SK-N-SH (cell line): ENCODE results near the gene HNRNPH1. TPM values are rescaled to one million over a fixed set of nuclear protein-coding genes. Genes with fewer than 3 reads are reported as not detected.
A peak's percentile ranks its signal among the peaks of the same experiment; 100 is the strongest.
"Not testable (repeated sequence)": the region's sequence is repeated elsewhere in the genome, so short reads cannot be mapped to it uniquely, and the experiment has no call there.

Source experiments
- CTCF ChIA-PET: fragments of 300-600, 350-600 bp; formaldehyde crosslinking; extraction: SDS; loops from one replicate; lab custom pipeline; 2021; lab: Yijun Ruan, JAX
- POLR2A ChIA-PET: fragments of 350-600 bp; sonication (Branson Sonifier 250); formaldehyde crosslinking; extraction: SDS; loops from one replicate; lab custom pipeline; 2020; ENCODE audit warnings: antibody characterized with exemption, inconsistent platforms; lab: Yijun Ruan, JAX
- DNase-seq: peaks from one replicate; pipeline ENCODE4 v3.0.0; 2012
- H2AFZ ChIP-seq: fragments of 200-600 bp; sonication (generic); 2 replicates; pipeline ENCODE4 v1.8.1; 2016; ENCODE audit warnings: antibody characterized with exemption, mild to moderate bottlenecking, low read depth
- H3F3A ChIP-seq: fragments of 200-600 bp; sonication (generic); replicated peaks from 2 replicates; pipeline ENCODE3; 2016; ENCODE audit warnings: antibody characterized with exemption, mild to moderate bottlenecking; ENCODE audit not compliant: insufficient read depth
- H3K27ac ChIP-seq, 2 experiments: fragments of 200-500 bp in 1 of 2; fragments of 200-600 bp in 1 of 2; sonication (Bioruptor generic) in 1 of 2; sonication (generic), shearing (Covaris generic) in 1 of 2; 2 replicates each; pipeline versions ENCODE4 v1.5.1 to v1.6.1; 2014 to 2016; ENCODE audit warnings: low read depth in 2 of 2, inconsistent platforms in 1 of 2, low read length in 1 of 2, mild to moderate bottlenecking in 1 of 2, mixed read lengths in 1 of 2
- H3K27me3 ChIP-seq: fragments of 200-600 bp; sonication (generic), shearing (Covaris generic); 2 replicates; pipeline ENCODE4 v1.6.1; 2016; ENCODE audit warnings: mixed run types; ENCODE audit not compliant: insufficient read depth
- H3K36me3 ChIP-seq, 2 experiments: fragments of 200-500 bp in 1 of 2; fragments of 200-600 bp in 1 of 2; sonication (Bioruptor generic) in 1 of 2; sonication (generic) in 1 of 2; replicated peaks in 1 of 2; 2 replicates each; pipeline versions ENCODE3 to v1.5.1; 2014 to 2016; ENCODE audit warnings: low read length in 1 of 2, mild to moderate bottlenecking in 1 of 2; ENCODE audit not compliant: insufficient read depth in 2 of 2, control insufficient read depth in 1 of 2
- H3K4me1 ChIP-seq, 2 experiments: fragments of 200-500 bp in 1 of 2; fragments of 200-600 bp in 1 of 2; sonication (Bioruptor generic) in 1 of 2; sonication (generic), shearing (Covaris generic) in 1 of 2; 2 replicates each; pipeline versions ENCODE4 v1.5.1 to v1.6.1; 2014 to 2016; ENCODE audit warnings: low read depth in 1 of 2, low read length in 1 of 2, mixed run types in 1 of 2; ENCODE audit not compliant: insufficient read depth in 2 of 2, control insufficient read depth in 1 of 2
- H3K4me2 ChIP-seq: fragments of 200-600 bp; sonication (generic), shearing (Covaris generic); 2 replicates; pipeline ENCODE4 v1.6.1; 2017; ENCODE audit warnings: mixed run types
- H3K4me3 ChIP-seq, 2 experiments: fragments of 200-500 bp in 1 of 2; fragments of 200-600 bp in 1 of 2; sonication (Bioruptor generic) in 1 of 2; sonication (generic), shearing (Covaris generic) in 1 of 2; 2 replicates each; pipeline versions ENCODE4 v1.5.1 to v1.8.1; 2014 to 2016; ENCODE audit warnings: low read depth in 2 of 2, inconsistent platforms in 1 of 2, low read length in 1 of 2, mild to moderate bottlenecking in 1 of 2, mixed read lengths in 1 of 2, moderate library complexity in 1 of 2
- H3K79me2 ChIP-seq: fragments of 200-600 bp; sonication (generic); 2 replicates; pipeline ENCODE4 v1.8.1; 2017; ENCODE audit warnings: mild to moderate bottlenecking; ENCODE audit not compliant: insufficient read depth
- H3K9ac ChIP-seq: fragments of 200-600 bp; sonication (generic); 2 replicates; pipeline ENCODE4 v1.6.1; 2017; ENCODE audit warnings: mixed run types
- H3K9me2 ChIP-seq: fragments of 200-600 bp; sonication (generic); 2 replicates; pipeline ENCODE4 v1.6.1; 2017; ENCODE audit warnings: mixed run types
- H3K9me3 ChIP-seq: fragments of 200-600 bp; sonication (generic); 2 replicates; pipeline ENCODE4 v1.6.1; 2017; ENCODE audit warnings: mixed run types, mild to moderate bottlenecking, moderate library complexity
- H4K20me1 ChIP-seq: fragments of 200-600 bp; sonication (generic); 2 replicates; pipeline ENCODE4 v1.6.1; 2017; ENCODE audit warnings: mild to moderate bottlenecking, mixed run types; ENCODE audit not compliant: insufficient read depth
- EZH2phosphoT487 ChIP-seq: fragments of 200-600 bp; sonication (generic); IDR thresholded peaks from 2 replicates; pipeline ENCODE4 v1.6.1; 2017; ENCODE audit warnings: low read depth, mixed run types, mild to moderate bottlenecking, antibody characterized with exemption, moderate library complexity, borderline replicate concordance
- FOXJ3 ChIP-seq: sonication (generic); formaldehyde crosslinking; IDR thresholded peaks from 2 replicates; pipeline ENCODE4 v1.5.1; 2020; ENCODE audit warnings: mild to moderate bottlenecking, missing genetic modification reagents
- FOXM1 ChIP-seq: IDR thresholded peaks from 2 replicates; pipeline ENCODE4 v1.4.0; 2012; ENCODE audit warnings: low read depth, mild to moderate bottlenecking
- GABPA ChIP-seq: IDR thresholded peaks from 2 replicates; pipeline ENCODE4 v1.4.0; 2012; ENCODE audit warnings: low read depth, mild to moderate bottlenecking
- GATA2 ChIP-seq: sonication (generic); formaldehyde crosslinking; IDR thresholded peaks from 2 replicates; pipeline ENCODE4 v1.5.0; 2020; ENCODE audit warnings: mild to moderate bottlenecking, missing genetic modification reagents
- NFIC ChIP-seq: IDR thresholded peaks from 2 replicates; pipeline ENCODE4 v1.4.0; 2012; ENCODE audit warnings: borderline replicate concordance
- POLR2AphosphoS5 ChIP-seq: IDR thresholded peaks from 2 replicates; pipeline ENCODE4 v1.6.1; 2012; ENCODE audit warnings: low read depth, low read length
- RCOR1 ChIP-seq: fragments of 150-350 bp; IDR thresholded peaks from 2 replicates; pipeline ENCODE4 v1.6.1; 2017; ENCODE audit warnings: antibody characterized with exemption, low read length
- RFX5 ChIP-seq: IDR thresholded peaks from 2 replicates; pipeline ENCODE4 v1.6.1; 2012; ENCODE audit warnings: mild to moderate bottlenecking, improper control_type of control experiment, low read length
- SIN3A ChIP-seq: IDR thresholded peaks from 2 replicates; pipeline ENCODE4 v1.6.1; 2012; ENCODE audit warnings: low read depth, mild to moderate bottlenecking, low read length, moderate library complexity, borderline replicate concordance
- TAF1 ChIP-seq: IDR thresholded peaks from 2 replicates; pipeline ENCODE4 v1.6.1; 2012; ENCODE audit warnings: low read depth, mild to moderate bottlenecking, low read length, moderate library complexity, borderline replicate concordance
- TCF12 ChIP-seq: IDR thresholded peaks from 2 replicates; pipeline ENCODE4 v1.4.0; 2012
- TEAD4 ChIP-seq: IDR thresholded peaks from 2 replicates; pipeline ENCODE4 v1.4.0; 2012; ENCODE audit warnings: mild to moderate bottlenecking, borderline replicate concordance; ENCODE audit not compliant: insufficient read depth
- WGBS: methylation state at CpG from one replicate; pipeline ENCODE4 v1.1.6; 2017; ENCODE audit warnings: low lambda C conversion rate; 5-methylcytosine and 5-hydroxymethylcytosine counted together
- polyA plus RNA-seq, 3 experiments: library from polyadenylated mRNA; depleted of rRNA; stranded (reverse); fragments of >200 nt; gene quantifications; 2 replicates each; pipeline ENCODE4 v1.2.3, GENCODE V29; 2012
- TF ChIP-seq, protein P1 (sequence below): IDR thresholded peaks from 2 replicates; pipeline ENCODE4 v1.4.0; 2012; ENCODE audit warnings: low read depth
- TF ChIP-seq, protein P2 (sequence below): IDR thresholded peaks from 2 replicates; pipeline ENCODE4 v1.4.0; 2012; ENCODE audit warnings: low read depth, borderline replicate concordance
- TF ChIP-seq, protein P3 (sequence below): IDR thresholded peaks from 2 replicates; pipeline ENCODE4 v1.4.0; 2012; ENCODE audit warnings: low read depth, borderline replicate concordance

The HNRNPH1 gene
- polyA plus RNA-seq, 1 of the 3 experiments (the other 2 are of a cell fraction) = 192 TPM

DNA sequence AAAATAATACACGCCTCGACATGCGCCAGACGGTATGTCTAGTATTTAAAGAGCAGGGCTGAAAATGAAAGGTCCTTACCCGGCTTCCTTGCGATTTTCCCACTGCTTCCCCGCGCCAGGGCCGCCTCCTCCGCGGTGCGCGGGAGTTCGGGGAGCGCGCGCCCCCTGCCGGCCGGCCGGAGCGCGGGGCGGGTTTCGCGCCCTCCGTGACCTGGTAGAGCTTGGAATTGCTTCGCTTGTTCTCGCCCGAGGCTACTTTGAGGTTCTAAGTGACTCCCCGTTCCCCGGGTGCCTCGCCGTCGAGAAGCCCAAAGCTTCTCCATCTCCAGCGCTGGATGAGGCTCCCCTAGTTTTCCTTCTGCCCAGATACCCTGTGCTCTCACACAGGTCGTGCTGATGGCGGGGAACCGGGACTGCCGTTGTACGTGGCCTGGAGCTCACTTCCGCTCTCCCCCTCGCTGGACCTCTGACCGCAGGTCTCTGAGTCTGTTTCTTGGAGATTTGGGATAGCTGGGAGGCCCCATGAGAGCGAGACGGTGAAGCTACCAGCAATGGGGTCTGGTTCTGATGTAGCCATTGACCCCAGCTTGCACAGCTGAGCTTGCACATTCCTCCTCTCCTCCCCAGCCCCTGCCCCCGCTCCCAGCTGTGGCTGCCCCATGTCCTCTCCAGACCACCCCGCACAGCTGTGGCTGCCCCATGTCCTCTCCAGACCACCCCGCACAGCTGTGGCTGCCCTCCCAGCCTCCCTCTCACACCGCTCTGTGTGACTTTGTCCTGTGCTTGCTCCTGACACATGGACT is 11.1 kb upstream of the HNRNPH1 start:
- CTCF ChIA-PET, H3K4me1 ChIP-seq, H3K4me2 ChIP-seq, H3K9me3 ChIP-seq, H3K27me3 ChIP-seq, H3K9ac ChIP-seq, H3K9me2 ChIP-seq, H4K20me1 ChIP-seq, H3F3A ChIP-seq, H3K36me3 ChIP-seq, H3K27ac ChIP-seq, DNase-seq, H2AFZ ChIP-seq, H3K4me3 ChIP-seq, POLR2A ChIA-PET: not testable (repeated sequence)
- 59% methylated on average over 3 of the region's 49 CpGs for WGBS
- peaks cover 11% of the 10 kb centered on the region; the same call in 1 of the 2 replicates for H3K79me2 ChIP-seq

DNA sequence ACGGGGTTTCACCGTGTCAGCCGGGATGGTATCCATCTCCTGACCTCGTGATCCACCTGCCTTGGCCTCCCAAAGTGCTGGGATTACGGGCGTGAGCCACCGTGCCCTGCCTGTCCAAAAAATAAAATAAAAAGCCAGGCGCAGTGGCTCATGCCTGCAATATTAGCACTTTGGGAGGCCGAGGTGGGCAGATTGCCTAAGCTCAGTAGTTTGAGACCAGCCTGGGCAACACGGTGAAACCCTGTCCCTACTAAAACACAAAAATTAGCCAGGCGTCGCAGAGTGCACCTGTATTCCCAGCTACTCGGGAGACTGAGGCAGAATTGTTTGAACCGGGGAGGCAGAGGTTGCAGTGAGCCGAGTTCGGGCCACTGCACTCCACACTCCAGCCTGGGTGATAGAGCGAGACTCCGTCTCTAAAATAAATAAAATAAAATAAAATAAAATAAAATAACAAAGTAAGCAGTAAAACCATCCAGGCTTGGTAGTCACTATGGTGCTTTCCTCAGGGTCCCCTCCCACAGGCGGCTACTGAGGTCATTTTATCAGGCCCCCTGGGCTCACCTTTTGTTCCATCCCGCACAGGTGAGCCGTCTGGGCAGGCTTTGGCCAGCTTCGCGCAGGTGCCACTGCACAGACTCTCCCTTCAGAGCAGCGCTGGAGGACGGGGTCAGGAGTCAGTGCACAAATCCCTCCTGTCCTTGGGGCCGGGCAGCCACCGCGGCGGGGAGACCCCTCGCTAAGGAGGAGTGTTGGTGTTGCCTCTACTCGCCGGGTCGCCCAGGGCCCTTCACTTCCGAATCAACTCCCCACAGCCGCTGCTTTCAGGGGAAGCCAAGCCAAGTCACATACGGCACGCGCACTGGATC is 10.3 kb upstream of the HNRNPH1 start:
- H3K9me3 ChIP-seq, H3K36me3 ChIP-seq, H3K27me3 ChIP-seq, H3K9me2 ChIP-seq, H3K27ac ChIP-seq, DNase-seq, H3F3A ChIP-seq, H3K9ac ChIP-seq, H3K4me1 ChIP-seq, H2AFZ ChIP-seq, H4K20me1 ChIP-seq: not testable (repeated sequence)
- Histone ChIP-seq H3K79me2 (peaks cover 11% of the 10 kb centered on the region; the same call in 1 of the 2 replicates), H3K4me3 (peak overlapping the region in 1 of 2 experiments; percentile 23; a peak in 2 of 4 replicates), H3K4me2 (peak overlapping the region; percentile 59; the same call in 1 of the 2 replicates)
- 76% methylated on average over 19 of the region's 38 CpGs for WGBS
- ChIA-PET CTCF (interaction anchor here (0.8 to 1.8 kb wide), 2 partner anchors 11 to 48 kb away, joined by 3 to 9 read pairs; partner anchors contain the start of gene HNRNPH1), POLR2A (interaction anchor here (0.6 to 1.1 kb wide), 2 partner anchors 10 to 28 kb away, joined by 4 to 5 read pairs; partner anchors contain the start of gene HNRNPH1)

DNA sequence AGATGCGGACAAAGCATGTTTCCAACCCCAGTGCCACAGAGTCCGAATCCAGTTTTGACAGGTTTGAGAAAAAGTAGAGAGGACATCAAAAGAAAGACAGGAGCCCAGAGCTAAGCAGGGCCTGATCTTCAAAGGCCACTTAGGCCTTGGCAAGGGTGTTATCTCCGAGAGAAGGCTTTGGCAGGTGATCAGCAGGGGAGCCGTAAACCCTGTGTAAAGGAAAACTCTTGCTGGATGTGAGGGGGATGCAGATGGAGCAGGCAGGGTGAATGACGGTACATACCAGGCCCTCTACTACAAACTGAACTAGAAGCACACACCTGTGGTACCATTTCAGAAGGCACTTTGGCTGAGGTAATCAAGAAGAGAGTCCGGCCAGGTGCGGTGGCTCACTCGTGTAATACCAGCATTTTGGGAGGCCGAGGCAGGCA is 1.4 kb upstream of the HNRNPH1 start:
- ChIA-PET POLR2A (interaction anchor here (0.6 kb wide), 1 partner anchor 53 kb away, joined by 3 read pairs; no protein-coding TSS in a partner anchor), CTCF (no interaction called here)
- no peaks in the 10 kb centered on the region for H3K9me3 ChIP-seq
- peaks cover 22% of the 10 kb centered on the region for H3F3A ChIP-seq
- H3K27ac ChIP-seq = peak overlapping the region; percentile 95 to 97; a peak in 3 of 4 replicates
- H3K9ac ChIP-seq = no peak overlapping the region
- H3K4me3 ChIP-seq = no peak overlapping the region
- 87% methylated on average over 9 of the region's 9 CpGs for WGBS
- H3K4me2 ChIP-seq = peak overlapping the region; percentile 95
- peaks cover 24 to 31% of the 10 kb centered on the region in 2 experiments for H3K36me3 ChIP-seq
- H4K20me1 ChIP-seq = peaks cover 33% of the 10 kb centered on the region
- TF ChIP-seq GABPA = no peak
- TF ChIP-seq, protein P1, sequence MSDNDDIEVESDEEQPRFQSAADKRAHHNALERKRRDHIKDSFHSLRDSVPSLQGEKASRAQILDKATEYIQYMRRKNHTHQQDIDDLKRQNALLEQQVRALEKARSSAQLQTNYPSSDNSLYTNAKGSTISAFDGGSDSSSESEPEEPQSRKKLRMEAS = no peak
- TF ChIP-seq RCOR1 = no peak
- TF ChIP-seq TAF1 = no peak
- TF ChIP-seq TEAD4 = no peak
- TF ChIP-seq FOXJ3 (CRISPR knock-in tag) = no peak
- no peak for TF ChIP-seq EZH2phosphoT487
- TF ChIP-seq, protein P2, sequence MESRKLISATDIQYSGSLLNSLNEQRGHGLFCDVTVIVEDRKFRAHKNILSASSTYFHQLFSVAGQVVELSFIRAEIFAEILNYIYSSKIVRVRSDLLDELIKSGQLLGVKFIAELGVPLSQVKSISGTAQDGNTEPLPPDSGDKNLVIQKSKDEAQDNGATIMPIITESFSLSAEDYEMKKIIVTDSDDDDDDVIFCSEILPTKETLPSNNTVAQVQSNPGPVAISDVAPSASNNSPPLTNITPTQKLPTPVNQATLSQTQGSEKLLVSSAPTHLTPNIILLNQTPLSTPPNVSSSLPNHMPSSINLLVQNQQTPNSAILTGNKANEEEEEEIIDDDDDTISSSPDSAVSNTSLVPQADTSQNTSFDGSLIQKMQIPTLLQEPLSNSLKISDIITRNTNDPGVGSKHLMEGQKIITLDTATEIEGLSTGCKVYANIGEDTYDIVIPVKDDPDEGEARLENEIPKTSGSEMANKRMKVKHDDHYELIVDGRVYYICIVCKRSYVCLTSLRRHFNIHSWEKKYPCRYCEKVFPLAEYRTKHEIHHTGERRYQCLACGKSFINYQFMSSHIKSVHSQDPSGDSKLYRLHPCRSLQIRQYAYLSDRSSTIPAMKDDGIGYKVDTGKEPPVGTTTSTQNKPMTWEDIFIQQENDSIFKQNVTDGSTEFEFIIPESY = no peak
- TF ChIP-seq SIN3A = no peak
- no peak for TF ChIP-seq NFIC
- no peak for TF ChIP-seq POLR2AphosphoS5
- no peak for TF ChIP-seq RFX5
- no peak for TF ChIP-seq FOXM1
- TF ChIP-seq, protein P3, sequence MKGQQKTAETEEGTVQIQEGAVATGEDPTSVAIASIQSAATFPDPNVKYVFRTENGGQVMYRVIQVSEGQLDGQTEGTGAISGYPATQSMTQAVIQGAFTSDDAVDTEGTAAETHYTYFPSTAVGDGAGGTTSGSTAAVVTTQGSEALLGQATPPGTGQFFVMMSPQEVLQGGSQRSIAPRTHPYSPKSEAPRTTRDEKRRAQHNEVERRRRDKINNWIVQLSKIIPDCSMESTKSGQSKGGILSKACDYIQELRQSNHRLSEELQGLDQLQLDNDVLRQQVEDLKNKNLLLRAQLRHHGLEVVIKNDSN = no peak
- no peak for TF ChIP-seq GATA2 (CRISPR knock-in tag)
- no peak for TF ChIP-seq TCF12
- TF ChIP-seq, all 33 proteins: peak for 0
- no peaks in the 10 kb centered on the region for H3K27me3 ChIP-seq
- H3K4me1 ChIP-seq = peaks cover 12 to 17% of the 10 kb centered on the region in 2 experiments; a peak in 3 of 4 replicates
- DNase-seq = no peak
- H3K79me2 ChIP-seq = peaks cover 41% of the 10 kb centered on the region
- no peak overlapping the region for H2AFZ ChIP-seq
- no peaks in the 10 kb centered on the region for H3K9me2 ChIP-seq
